ENCODE measurements around the gene RNASEL.

The RNASEL gene

DNA sequence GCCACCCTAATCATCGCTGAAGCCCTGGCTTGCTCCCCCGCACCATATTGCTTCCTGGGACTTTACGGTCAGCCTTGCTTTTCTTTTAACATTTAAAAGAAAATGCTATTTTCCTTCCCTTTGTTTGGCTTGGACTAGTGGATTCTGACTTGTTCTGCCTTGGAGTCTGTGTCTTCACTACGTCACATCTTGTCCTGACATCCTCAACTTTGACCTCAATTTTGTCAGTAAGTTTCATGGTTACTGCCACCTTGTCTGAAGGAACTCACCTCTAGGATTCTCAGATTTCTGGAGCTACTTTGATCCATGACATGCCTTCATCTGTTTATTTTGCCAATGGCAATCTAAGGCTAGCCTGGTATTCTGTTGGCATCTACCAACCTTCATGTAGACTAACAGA, 4.3 kb downstream of the RNASEL start:
- in situ Hi-C loops (cut with HindIII; ENCODE audit: low sequenced_read_pairs) = no loop called here
- TF ChIP-seq, protein P1, sequence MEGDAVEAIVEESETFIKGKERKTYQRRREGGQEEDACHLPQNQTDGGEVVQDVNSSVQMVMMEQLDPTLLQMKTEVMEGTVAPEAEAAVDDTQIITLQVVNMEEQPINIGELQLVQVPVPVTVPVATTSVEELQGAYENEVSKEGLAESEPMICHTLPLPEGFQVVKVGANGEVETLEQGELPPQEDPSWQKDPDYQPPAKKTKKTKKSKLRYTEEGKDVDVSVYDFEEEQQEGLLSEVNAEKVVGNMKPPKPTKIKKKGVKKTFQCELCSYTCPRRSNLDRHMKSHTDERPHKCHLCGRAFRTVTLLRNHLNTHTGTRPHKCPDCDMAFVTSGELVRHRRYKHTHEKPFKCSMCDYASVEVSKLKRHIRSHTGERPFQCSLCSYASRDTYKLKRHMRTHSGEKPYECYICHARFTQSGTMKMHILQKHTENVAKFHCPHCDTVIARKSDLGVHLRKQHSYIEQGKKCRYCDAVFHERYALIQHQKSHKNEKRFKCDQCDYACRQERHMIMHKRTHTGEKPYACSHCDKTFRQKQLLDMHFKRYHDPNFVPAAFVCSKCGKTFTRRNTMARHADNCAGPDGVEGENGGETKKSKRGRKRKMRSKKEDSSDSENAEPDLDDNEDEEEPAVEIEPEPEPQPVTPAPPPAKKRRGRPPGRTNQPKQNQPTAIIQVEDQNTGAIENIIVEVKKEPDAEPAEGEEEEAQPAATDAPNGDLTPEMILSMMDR (IDR thresholded peaks at IDR 0.05; ENCODE audit: low read depth, low read length) = no peak
- DNase-seq (ENCODE audit: low read depth, low spot score) = no peak
- no peak overlapping the region for H3K4me3 ChIP-seq (ENCODE audit: low read depth, low read length)

DNA sequence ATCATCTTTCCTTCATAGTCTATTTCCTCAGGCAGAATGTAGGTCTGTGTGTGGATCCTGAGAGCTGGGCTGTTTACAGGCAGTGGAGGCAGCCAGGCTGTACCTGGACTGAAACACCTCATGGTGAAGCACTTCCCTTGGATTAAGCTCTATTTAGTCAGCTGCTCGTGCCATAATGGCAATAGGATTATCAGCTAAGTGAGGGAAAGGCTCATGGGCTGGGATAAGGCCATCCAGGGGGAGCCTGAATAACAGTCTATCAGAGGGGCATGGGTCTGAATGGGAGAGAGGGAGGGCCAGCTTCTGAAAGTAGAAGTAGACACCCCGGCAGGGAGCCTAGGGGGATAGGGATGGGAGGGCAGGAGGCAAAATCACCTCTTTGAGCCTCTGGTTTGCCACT, 8.3 kb downstream of the RNASEL start:
- DNase-seq (ENCODE audit: low read depth, low spot score) = no peak
- in situ Hi-C loops (cut with HindIII; ENCODE audit: low sequenced_read_pairs) = no loop called here
- TF ChIP-seq, protein P1 (IDR thresholded peaks at IDR 0.05; ENCODE audit: low read depth, low read length) = no peak
- H3K4me3 ChIP-seq (ENCODE audit: low read depth, low read length) = no peak overlapping the region

DNA sequence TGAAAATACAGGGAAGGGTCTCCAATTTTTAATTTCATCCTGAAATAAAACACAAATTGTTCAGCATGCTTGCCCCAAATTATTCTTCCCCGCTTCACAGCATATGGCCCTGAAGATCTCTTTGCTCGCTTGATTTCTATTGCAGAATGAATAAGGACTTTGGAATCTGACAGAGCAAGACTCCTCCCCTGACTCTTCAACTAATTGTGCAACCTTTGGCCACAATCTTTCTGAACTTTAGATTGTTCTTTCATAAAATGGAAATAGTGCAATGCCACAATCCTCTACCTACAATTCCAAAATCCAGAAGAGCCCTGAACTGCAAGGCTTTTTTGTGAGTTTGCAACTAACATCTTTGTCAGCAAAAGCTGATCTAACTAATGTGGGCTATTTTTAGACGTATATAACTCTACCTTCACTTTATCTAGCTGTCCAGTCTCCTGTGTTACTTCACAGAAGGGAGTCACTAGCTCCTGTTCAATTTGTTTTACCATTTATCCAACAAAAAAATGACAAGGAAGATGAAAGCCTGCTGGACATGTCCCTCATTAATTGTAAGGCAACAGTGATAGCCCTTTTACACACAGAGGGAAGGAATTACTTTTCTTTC, 13.4 kb downstream of the RNASEL start:
- TF ChIP-seq, protein P1 (IDR thresholded peaks at IDR 0.05; ENCODE audit: low read depth, low read length) = no peak
- in situ Hi-C loops (cut with HindIII; ENCODE audit: low sequenced_read_pairs) = no loop called here
- H3K4me3 ChIP-seq (ENCODE audit: low read depth, low read length) = no peak overlapping the region
- peak; percentile 35 for DNase-seq (ENCODE audit: low read depth, low spot score)

DNA sequence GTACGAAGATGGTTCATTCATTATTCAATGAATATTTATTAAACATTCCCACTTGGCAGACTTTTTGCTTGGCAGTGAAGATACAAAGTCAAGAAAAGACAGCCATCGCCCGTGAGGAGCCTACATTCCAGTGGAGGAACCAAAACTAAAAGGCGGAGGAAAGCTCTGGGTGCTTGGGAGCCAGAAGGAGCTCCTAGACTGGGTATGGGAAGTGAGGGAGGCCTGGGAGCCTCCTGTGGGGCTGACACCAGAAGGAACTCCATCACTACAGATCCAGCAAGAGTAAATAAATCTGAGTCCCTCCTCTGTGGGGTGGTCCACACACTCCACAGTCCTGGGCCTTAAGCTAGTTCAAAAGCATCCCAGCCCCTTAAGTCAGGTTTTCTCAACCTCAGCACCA, 14.9 kb downstream of the RNASEL start:
- TF ChIP-seq, protein P1 (IDR thresholded peaks at IDR 0.05; ENCODE audit: low read depth, low read length) = no peak
- in situ Hi-C loops (cut with HindIII; ENCODE audit: low sequenced_read_pairs) = no loop called here
- DNase-seq (ENCODE audit: low read depth, low spot score) = no peak
- no peak overlapping the region for H3K4me3 ChIP-seq (ENCODE audit: low read depth, low read length)

DNA sequence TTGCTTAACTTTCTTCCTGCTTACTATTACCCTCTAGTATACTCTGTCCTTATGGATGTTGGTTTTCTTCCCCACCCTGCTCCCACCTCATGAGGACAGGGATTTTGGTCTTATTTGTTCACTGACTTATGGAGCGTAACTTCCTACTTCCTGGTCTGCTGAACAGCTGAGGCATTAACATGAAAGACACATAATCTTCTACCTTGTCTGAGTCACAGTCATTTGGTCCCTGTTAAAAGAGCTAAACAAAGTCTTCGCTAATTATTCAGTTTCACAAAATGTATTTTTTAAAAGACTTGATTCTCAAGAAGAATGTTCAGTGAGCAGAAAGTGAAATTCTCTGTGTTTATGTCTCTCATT, 18.5 kb downstream of the RNASEL start:
- in situ Hi-C loops (cut with HindIII; ENCODE audit: low sequenced_read_pairs) = no loop called here
- H3K4me3 ChIP-seq (ENCODE audit: low read depth, low read length) = no peak overlapping the region
- TF ChIP-seq, protein P1 (IDR thresholded peaks at IDR 0.05; ENCODE audit: low read depth, low read length) = no peak
- DNase-seq (ENCODE audit: low read depth, low spot score) = no peak

DNA sequence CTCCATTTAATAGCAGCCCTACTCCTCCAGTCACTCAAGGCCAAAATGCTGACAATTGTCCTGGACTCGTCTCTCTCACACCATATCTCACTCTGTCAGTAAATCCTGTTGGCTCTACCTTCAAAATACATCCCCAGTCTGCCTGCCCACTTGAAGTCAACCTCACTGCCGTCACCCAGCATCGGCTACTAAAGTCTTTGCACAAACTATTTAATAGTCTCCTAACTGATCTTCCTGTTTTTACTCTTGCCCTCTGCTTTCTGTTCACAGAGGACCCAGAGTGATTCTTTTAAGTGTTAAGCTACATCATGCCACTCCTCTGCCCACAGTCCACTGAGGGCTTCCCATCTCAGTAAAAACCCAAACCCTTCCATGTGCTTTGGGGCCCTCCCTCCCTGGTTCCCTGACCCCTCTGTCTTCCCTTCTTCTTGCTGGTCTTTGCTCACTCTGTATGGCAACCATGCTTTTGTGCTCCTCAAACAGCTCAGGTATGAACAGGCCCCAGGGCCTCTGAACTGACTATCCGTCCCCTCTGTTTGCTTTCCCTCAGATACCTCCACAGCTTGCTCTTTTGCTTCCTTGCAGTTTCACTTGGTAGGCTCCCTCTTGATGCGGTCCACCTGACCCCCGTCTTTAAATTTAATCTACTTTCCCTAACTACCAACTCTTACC, 19.0 kb downstream of the RNASEL start:
- in situ Hi-C loops (cut with HindIII; ENCODE audit: low sequenced_read_pairs) = no loop called here

More for the DNA sequence above, 19.0 kb downstream of the RNASEL start:
- TF ChIP-seq, protein P1 (IDR thresholded peaks at IDR 0.05; ENCODE audit: low read depth, low read length) = no peak
- no peak overlapping the region for H3K4me3 ChIP-seq (ENCODE audit: low read depth, low read length)
- no peak for DNase-seq (ENCODE audit: low read depth, low spot score)

Measured in astrocyte of the spinal cord (primary cell).